Heart right ventricle (tissue), 16 donors: ENCODE data around the gene STK39. TPM values are rescaled to one million over a fixed set of nuclear protein-coding genes. Genes with fewer than 3 reads are reported as not detected.
A peak's percentile ranks its signal among the peaks of the same experiment; 100 is the strongest.

Experiments
- ATAC-seq, 8 donors: fragments of 200-7000 bp; cut with Tn5 transposase; one replicate each; pipeline ENCODE4 v1.9.1; 2020; ENCODE audit warnings: mild to moderate bottlenecking in 8 of 8, moderate library complexity in 8 of 8, moderate number of reproducible peaks in 1 of 8
- DNase-seq, 2 donors: peaks; one replicate each; pipeline ENCODE4 v3.0.0-alpha.2; 2020
- H3K27ac ChIP-seq, 10 donors: fragments of 200-600 bp; sonication (generic) in 2 of 10; one replicate each; pipeline versions ENCODE4 v1.5.0 to v1.8.0; 2020 to 2022; ENCODE audit warnings: mild to moderate bottlenecking in 3 of 10
- H3K27me3 ChIP-seq, 7 donors: fragments of 200-600 bp; one replicate each; pipeline ENCODE4 v1.8.0; 2021 to 2022; ENCODE audit warnings: mild to moderate bottlenecking in 2 of 7
- H3K36me3 ChIP-seq, 9 donors: fragments of 200-600 bp; sonication (generic) in 1 of 9; one replicate each; pipeline versions ENCODE4 v1.5.0 to v1.8.0; 2020 to 2022; ENCODE audit warnings: mild to moderate bottlenecking in 2 of 9
- H3K4me1 ChIP-seq, 9 donors: fragments of 200-600 bp; sonication (generic) in 1 of 9; one replicate each; pipeline versions ENCODE4 v1.5.0 to v1.8.0; 2020 to 2022; ENCODE audit warnings: mild to moderate bottlenecking in 4 of 9
- H3K4me3 ChIP-seq, 10 donors: fragments of 200-600 bp; sonication (generic) in 2 of 10; one replicate each; pipeline versions ENCODE4 v1.5.0 to v1.8.0; 2020 to 2022; ENCODE audit warnings: mild to moderate bottlenecking in 7 of 10, moderate library complexity in 2 of 10
- H3K9me3 ChIP-seq, 11 donors: fragments of 200-600 bp in 10 of 11; sonication (generic) in 2 of 11; one replicate each; pipeline versions ENCODE4 v1.5.0 to v1.8.0; 2013 to 2022; ENCODE audit warnings: mild to moderate bottlenecking in 2 of 11, control low read depth in 1 of 11, moderate library complexity in 1 of 11
- CTCF ChIP-seq, 9 donors: fragments of 200-600 bp; sonication (generic) in 2 of 9; IDR thresholded peaks; one replicate each; pipeline versions ENCODE4 v1.5.0 to v1.8.0; 2021 to 2022; ENCODE audit warnings: antibody characterized with exemption in 9 of 9, mild to moderate bottlenecking in 5 of 9, moderate library complexity in 1 of 9
- WGBS, 2 donors: extraction: QIAGEN DNeasy Blood & Tissue Kit; methylation state at CpG; one replicate each; pipeline ENCODE4 v1.1.7; 2013; ENCODE audit warnings: inconsistent platforms in 1 of 2; 5-methylcytosine and 5-hydroxymethylcytosine counted together
- intact Hi-C, 10 donors: fragments of 100-400 bp; cut with DNase I; formaldehyde crosslinking; loops; one replicate each; pipeline versions ENCODE4 v1.11.1 to v1.14.2; 2022
- polyA plus RNA-seq, 2 donors: library from polyadenylated mRNA; stranded (reverse); fragments of 200-250 nt; gene quantifications; one replicate each; pipeline ENCODE4 v1.2.3, GENCODE V29; 2013
- total RNA-seq, 10 donors: library from RNA; stranded (reverse); fragmentation: NEBNext Ultra II Directional in 3 of 10; extraction: Animal tissue kit (Norgen Biotek cat#: 25700) in 3 of 10; gene quantifications; one replicate each; pipeline versions ENCODE4 v1.2.1 to v1.2.4, GENCODE V29; 2021 to 2023
- donor health status: Arrhythmogenic right ventricular cardiomyopathy.
- donor health status: ischemic (EF 13 %, LVEDD 7.1; RV severe dilation, severe dysfunction).
- donor health status: healthy with polysubstance abuse.
- donor health status: DM: no; HTN: yes; CAD: no.
- donor health status: DM: no; HTN: no; CAD: no.
- donor health status: ischemic (EF 25% LVEDD 6.9; RV normal size, moderate dysfunction).
- donor health status: ischemic (EF 25% LVEDD 5.7; RV mildly dilated, moderate dysfunction).
- donor health status: healthy.
- donor health status: DM: yes; HTN: yes; CAD: no.
- donor health status: Ischemic cardiomyopathy.
- donor health status: ischemic (EF 35%, LVEDD 5.7; RV mildly dilated, moderate dysfunction).
- donor health status: nonischemic (EF 11% LVEDD 7.7; RV severe dilation, severe dysfunction).
- donor health status: DM: yes; HTN: yes; CAD: no.
- donor health status: PGD.
- donor health status: ischemic (EF 29% LVEDD 5.4; RV normal size, mild dysfunction).
- donor health status: nonischemic (EF 23%, LVEDD 6.1; RV moderate dilation, normal function).

The STK39 gene
- total and polyA plus RNA-seq, 12 donors, result 15.2 to 35.5 (median 19.6) TPM

- H3K9me3 ChIP-seq, result no peaks in the 10 kb centered on the region
- 61 to 65% methylated on average over 6 of the region's 6 CpGs for WGBS, 2 donors
- peaks cover 0 to 78% (median 36%) of the 10 kb centered on the region in 9 donors for H3K4me1 ChIP-seq
- no peaks in the 10 kb centered on the region for H3K36me3 ChIP-seq
- DNase-seq (no peak), ATAC-seq (peak in 1 of 8 donors; percentile 21)
- no peaks in the 10 kb centered on the region for H3K27me3 ChIP-seq
- intact Hi-C loops, result no loop called here
- no peak overlapping the region for H3K27ac ChIP-seq
- no peak for TF ChIP-seq CTCF (IDR thresholded peaks at IDR 0.05)
- no peak overlapping the region for H3K4me3 ChIP-seq
Observed at GRCh38 chr2:168191955-168192785, 55.2 kb downstream of the STK39 start.

- Histone ChIP-seq H3K27ac (no peak overlapping the region), H3K9me3 (no peaks in the 10 kb centered on the region), H3K4me1 (peaks cover 0 to 84% (median 49%) of the 10 kb centered on the region in 9 donors), H3K36me3 (no peaks in the 10 kb centered on the region), H3K4me3 (no peak overlapping the region), H3K27me3 (no peaks in the 10 kb centered on the region)
- intact Hi-C loops, result no loop called here
- no peak for DNase-seq
- WGBS, 2 donors, result 69 to 76% methylated on average over 7 of the region's 7 CpGs
- no peak for ATAC-seq
- TF ChIP-seq CTCF (IDR thresholded peaks at IDR 0.05), result no peak
Observed at GRCh38 chr2:168190590-168191336, 56.6 kb downstream of the STK39 start.

GRCh38 chr2:168189835-168190569 lies 57.4 kb downstream of the STK39 start:
- Histone ChIP-seq H3K36me3 (no peaks in the 10 kb centered on the region), H3K9me3 (no peaks in the 10 kb centered on the region), H3K27me3 (no peaks in the 10 kb centered on the region), H3K4me1 (peaks cover 0 to 91% (median 57%) of the 10 kb centered on the region in 9 donors), H3K27ac (no peak overlapping the region), H3K4me3 (no peak overlapping the region)
- intact Hi-C loops, result no loop called here
- peak in 1 of 8 donors; percentile 31 for ATAC-seq
- no peak for TF ChIP-seq CTCF (IDR thresholded peaks at IDR 0.05)
- 89 to 95% methylated on average over 9 of the region's 9 CpGs for WGBS, 2 donors
- DNase-seq, result no peak

- DNase-seq, result peak in 1 of 2 donors; percentile 55
- WGBS, 2 donors, result 52 to 80% methylated on average over 2 of the region's 2 CpGs
Observed at GRCh38 chr2:168188002-168188401, 59.4 kb downstream of the STK39 start.

More at GRCh38 chr2:168188002-168188401, 59.4 kb downstream of the STK39 start:
- H3K4me3 ChIP-seq, result no peak overlapping the region
- no peak for TF ChIP-seq CTCF (IDR thresholded peaks at IDR 0.05)
- ATAC-seq, result peak; percentile 56 to 92 (median 78)
- intact Hi-C loops, result no loop called here
- H3K36me3 ChIP-seq, result no peaks in the 10 kb centered on the region
- peaks cover 0 to 98% (median 57%) of the 10 kb centered on the region in 9 donors for H3K4me1 ChIP-seq
- no peak overlapping the region for H3K27ac ChIP-seq
- H3K9me3 ChIP-seq, result no peaks in the 10 kb centered on the region
- no peaks in the 10 kb centered on the region for H3K27me3 ChIP-seq
